GM10266 (cell line): ENCODE data around the gene ERC1.
"Not testable (repeated sequence)": the region's sequence is repeated elsewhere in the genome, so short reads cannot be mapped to it uniquely, and the experiment has no call there.

Experiments
- DNase-seq: peaks from one replicate; pipeline ENCODE4 v3.0.0; 2012; ENCODE audit errors: extremely low spot score
- CTCF ChIP-seq: IDR thresholded peaks from 2 replicates; pipeline ENCODE4 v1.5.1; 2012; ENCODE audit warnings: mild to moderate bottlenecking, low read depth; ENCODE audit not compliant: control insufficient read depth, insufficient read depth; ENCODE audit errors: missing control alignments

The ERC1 gene

GRCh38 chr12:1330477-1330827, 339.4 kb downstream of the ERC1 start:
- no peak for TF ChIP-seq CTCF
- no peak for DNase-seq

- DNase-seq, result no peak
- TF ChIP-seq CTCF, result no peak
Observed at GRCh38 chr12:1332327-1332726, 341.3 kb downstream of the ERC1 start.

DNA sequence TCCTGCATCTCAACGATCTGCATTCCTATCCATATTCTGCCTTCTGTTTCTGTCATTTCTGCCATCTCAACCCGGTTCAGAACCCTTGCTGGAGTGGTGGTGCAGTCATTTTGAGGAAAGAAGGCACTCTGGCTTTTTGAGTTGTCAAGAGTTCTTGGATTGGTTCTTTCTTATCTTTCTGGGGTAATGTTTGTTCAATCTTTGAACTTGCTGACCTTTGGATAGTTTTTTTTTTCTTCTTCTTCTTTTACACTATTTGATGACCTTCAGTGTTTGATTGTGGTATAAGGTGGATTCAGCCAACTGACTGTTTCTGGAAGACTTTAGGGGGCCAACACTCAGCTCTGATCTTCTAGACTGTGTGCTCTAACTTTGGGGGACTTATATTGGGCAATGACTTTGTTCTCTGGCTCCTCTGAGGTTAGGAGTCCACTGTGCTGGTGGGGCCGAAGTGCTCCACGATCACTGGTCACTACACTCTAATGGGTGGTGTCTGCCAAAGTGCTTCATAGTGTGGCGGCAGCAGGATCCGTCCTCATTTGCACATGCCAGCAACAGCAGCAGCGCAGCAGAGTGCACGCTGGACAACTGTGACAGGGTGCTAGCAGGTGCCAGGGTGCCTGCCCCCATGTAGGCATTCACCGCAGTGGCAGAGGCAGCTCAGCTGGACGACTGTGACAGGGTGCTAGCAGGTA, 347.6 kb downstream of the ERC1 start:
- no peak for DNase-seq
- no peak for TF ChIP-seq CTCF

DNA sequence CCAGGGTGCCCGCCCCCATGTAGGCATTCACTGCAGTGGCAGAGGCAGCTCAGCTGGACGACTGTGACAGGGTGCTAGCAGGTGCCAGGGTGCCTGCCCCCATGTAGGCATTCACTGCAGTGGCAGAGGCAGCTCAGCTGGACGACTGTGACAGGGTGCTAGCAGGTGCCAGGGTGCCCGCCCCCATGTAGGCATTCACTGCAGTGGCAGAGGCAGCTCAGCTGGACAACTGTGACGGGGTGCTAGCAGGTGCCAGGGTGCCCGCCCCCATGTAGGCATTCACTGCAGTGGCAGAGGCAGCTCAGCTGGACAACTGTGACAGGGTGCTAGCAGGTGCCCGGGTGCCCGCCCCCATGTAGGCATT, 348.1 kb downstream of the ERC1 start:
- not testable (repeated sequence) for DNase-seq

DNA sequence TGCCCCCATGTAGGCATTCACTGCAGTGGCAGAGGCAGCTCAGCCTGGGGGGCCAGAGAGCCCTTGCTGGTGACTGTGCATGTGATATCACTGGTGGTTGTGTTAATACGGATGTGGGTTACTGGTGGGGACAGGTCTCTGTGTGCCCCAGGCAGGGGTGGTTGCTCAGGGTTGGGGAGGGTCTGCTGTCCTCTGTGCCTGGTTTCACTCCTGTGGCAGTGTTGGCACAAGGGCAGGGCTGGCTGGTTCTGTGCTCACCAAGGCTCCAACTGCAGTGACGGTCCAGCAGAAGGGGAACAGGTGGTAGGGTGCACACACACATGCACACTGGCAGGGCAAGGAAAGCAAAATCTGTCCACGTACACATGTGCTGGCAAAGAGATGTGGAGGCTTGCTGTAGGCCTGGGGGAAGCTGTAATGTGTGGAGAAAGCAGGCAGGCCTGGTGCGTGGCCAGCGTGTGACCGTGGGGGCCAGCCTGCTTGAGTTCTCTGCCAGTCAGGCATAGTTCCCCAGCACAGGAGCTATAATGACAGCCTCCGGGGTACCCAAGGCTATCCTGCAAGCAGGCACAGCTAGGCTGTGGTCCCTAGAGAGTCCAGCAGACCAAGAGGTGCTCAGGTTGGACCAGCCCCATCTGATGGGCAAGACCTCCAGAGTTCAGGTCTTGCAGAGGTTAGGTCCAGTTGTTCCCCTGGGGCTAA, 348.7 kb downstream of the ERC1 start:
- TF ChIP-seq CTCF, result no peak
- DNase-seq, result no peak

GRCh38 chr12:1341270-1341669, 350.2 kb downstream of the ERC1 start:
- DNase-seq, result not testable (repeated sequence)

GRCh38 chr12:1343422-1343821, 352.4 kb downstream of the ERC1 start:
- TF ChIP-seq CTCF, result no peak
- no peak for DNase-seq

- no peak for DNase-seq
- TF ChIP-seq CTCF, result no peak
Observed at GRCh38 chr12:1344245-1344644, 353.2 kb downstream of the ERC1 start.
